ENCODE data around the gene SCAF11.
A peak's percentile ranks its signal among the peaks of the same experiment; 100 is the strongest.
"Not testable (repeated sequence)": the region's sequence is repeated elsewhere in the genome, so short reads cannot be mapped to it uniquely, and the experiment has no call there.

Gene SCAF11

DNA sequence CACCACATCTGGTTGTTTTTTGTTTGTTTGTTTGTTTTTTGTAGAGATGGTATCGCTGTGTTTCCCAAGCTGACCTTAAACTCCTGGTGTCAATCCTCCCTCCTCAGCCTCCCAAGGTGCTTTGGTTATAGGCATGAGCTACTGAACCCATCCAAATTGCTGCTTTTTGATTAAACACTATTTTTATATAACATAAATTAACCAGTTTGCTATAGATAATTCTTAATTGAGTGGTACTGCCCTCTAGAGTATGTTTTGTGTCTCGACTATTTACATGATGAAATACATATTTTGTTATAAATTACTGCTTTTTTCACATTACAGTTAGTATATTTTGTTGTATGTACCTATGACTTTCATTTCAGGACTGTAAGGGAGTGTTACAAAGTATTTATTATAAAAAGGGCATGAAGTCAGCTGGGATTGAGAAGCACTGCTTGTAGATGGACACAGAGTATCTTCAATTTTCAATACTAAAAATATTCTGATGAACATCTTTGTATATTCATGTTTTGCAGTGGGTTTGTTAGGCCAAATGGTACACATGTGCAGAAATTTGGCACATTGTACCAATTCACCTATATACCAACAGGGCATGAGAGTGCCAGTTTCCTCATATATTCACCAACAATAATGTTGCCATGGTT, 14.9 kb upstream of the SCAF11 start:
- no peak overlapping the region for H3K4me3 ChIP-seq (ENCODE audit: low read depth, low read length)
- TF ChIP-seq, protein P1, sequence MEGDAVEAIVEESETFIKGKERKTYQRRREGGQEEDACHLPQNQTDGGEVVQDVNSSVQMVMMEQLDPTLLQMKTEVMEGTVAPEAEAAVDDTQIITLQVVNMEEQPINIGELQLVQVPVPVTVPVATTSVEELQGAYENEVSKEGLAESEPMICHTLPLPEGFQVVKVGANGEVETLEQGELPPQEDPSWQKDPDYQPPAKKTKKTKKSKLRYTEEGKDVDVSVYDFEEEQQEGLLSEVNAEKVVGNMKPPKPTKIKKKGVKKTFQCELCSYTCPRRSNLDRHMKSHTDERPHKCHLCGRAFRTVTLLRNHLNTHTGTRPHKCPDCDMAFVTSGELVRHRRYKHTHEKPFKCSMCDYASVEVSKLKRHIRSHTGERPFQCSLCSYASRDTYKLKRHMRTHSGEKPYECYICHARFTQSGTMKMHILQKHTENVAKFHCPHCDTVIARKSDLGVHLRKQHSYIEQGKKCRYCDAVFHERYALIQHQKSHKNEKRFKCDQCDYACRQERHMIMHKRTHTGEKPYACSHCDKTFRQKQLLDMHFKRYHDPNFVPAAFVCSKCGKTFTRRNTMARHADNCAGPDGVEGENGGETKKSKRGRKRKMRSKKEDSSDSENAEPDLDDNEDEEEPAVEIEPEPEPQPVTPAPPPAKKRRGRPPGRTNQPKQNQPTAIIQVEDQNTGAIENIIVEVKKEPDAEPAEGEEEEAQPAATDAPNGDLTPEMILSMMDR (IDR thresholded peaks at IDR 0.05; ENCODE audit: borderline replicate concordance, insufficient read depth, low read depth, low read length) = no peak

DNA sequence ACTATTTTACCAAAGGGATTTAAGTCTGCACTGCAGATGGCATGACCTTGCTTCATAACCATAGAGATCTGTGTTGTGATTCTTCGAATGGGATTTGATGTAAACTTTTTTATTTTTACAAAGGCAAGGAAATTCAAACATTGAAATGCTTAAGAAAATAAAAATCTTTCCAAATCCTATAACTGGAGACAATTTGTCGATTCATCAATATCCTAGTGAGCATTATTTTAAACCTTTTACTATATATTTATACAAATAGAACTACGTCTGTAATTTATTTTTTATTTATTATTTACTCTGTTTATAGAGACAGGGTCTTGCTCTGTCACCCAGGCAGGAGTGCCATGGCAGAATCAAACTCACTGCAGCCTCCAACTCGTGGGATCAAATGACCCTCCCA, 14.3 kb upstream of the SCAF11 start:
- H3K4me3 ChIP-seq (ENCODE audit: low read depth, low read length) = no peak overlapping the region
- TF ChIP-seq, protein P1 (IDR thresholded peaks at IDR 0.05; ENCODE audit: borderline replicate concordance, insufficient read depth, low read depth, low read length) = no peak

DNA sequence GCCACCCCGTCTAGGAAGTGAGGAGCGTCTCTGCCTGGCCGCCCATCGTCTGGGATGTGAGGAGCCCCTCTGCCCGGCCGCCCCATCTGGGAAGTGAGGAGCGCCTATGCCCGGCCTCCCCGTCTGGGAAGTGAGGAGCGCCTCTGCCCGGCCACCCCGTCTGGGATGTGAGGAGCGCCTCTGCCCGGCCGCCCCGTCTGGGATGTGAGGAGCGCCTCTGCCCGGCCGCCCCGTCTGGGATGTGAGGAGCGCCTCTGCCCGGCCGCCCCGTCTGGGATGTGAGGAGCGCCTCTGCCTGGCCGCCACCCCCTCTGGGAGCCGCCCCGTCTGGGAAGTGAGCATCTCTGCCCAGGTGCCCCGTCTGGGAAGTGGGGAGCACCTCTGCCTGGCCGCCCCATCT, 9.7 kb upstream of the SCAF11 start:
- H3K4me3 ChIP-seq (ENCODE audit: low read depth, low read length) = not testable (repeated sequence)

DNA sequence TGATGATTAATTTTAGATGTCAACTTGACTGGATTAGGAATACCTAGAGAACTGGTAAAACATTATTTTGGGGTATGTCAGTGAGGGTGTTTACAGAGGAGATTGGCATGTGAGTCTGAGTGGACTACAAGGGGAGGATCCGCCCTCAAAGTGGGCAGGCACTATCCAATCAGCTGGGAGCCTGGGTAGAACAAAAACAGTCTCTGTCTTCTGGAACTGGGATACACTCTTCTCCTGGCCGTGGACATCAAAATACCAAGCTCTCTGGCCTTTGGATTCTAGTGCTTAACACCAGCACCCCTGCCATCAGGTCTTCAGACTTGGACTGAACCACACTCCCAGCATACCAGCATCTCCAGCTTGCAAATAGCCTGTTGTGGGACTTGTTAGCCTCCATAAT, 4.4 kb upstream of the SCAF11 start:
- H3K4me3 ChIP-seq (ENCODE audit: low read depth, low read length) = no peak overlapping the region
- TF ChIP-seq, protein P1 (IDR thresholded peaks at IDR 0.05; ENCODE audit: borderline replicate concordance, insufficient read depth, low read depth, low read length) = no peak

DNA sequence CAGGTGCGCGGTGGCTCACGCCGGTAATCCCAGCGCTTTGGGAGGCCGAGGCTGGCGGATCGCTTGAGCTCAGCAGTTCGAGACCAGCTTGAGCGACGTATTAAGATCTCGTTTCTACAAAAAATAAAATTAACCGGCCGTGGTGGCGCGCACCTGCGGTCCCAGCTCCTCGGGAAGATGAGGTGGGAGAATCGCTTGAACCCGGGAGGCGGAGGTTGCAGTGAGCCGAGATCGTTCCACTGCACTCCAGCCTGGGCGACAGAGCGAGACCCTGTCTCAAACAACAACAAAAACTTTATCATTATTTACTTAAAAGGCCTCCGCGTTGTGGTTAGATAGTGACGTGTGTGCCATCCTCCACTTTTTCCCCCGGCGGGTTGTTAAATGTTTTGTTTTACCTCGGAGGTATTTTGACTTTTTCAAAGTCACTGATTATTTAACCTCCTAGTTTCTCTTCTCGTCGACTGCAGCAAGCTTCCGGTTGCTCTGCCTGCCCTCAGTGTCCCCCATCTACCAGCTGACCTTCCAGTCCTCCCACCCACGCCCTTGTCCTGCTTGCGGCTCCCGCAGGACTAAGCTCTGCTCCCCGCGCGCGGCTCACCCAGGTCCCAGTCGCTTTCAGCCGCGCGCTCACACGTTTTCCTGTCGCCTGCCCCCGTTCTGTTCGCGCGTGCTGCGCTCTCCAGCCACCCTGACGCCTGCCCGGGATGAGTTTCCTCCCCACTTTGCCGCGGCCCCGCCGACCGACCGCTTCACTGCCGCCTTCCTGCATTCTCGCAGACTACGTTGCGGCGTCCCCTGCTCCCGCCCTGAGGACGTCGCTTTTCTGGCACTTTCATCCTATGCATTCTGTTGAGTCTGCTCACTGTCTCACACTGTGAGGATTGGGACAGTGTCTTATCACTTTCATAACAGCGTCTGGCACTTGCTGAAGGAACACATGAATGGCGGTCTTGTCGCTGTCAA, 1.2 kb upstream of the SCAF11 start:
- TF ChIP-seq, protein P1 (IDR thresholded peaks at IDR 0.05; ENCODE audit: borderline replicate concordance, insufficient read depth, low read depth, low read length) = no peak

DNA sequence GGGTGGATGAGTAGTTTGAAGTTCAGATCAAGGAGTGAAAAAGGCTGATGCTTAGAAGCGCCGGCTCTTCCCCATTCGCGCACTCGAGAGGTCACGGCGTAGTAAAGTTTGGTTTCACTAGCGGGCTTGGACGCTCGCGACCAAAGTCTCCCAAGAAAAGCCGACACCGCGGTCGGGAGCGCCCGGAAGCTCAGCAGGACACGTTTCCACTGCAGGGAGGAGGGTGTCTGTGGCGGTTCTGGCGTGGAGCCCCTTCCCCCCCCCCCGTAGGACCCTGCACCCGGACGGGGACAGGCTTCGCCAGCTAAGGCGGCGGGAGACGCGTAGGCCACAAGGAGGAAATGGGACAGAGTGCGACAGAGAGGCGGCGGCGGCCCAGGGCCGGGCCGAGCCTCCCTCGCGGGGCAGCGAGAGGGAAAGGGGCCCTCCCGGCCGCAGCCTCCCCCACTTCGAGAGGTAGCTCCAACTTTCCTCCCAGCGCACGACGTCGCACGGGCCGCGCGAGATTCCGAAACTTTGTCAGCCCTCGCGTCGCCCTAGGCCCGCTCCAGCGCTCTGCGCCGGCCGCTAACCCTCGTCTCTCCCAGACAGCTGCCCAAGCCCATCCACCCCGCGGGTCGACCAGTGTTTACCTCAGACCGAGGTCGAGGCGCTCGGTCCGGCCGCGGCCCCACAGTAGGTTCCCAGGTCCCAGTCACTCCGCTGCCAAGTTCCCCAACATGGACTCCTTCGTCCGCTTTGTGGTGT, 480 bp downstream of the SCAF11 start:
- peak overlapping the region; percentile 97 for H3K4me3 ChIP-seq (ENCODE audit: low read depth, low read length)

More for the DNA sequence above, 1.2 kb upstream of the SCAF11 start:
- H3K4me3 ChIP-seq (ENCODE audit: low read depth, low read length) = peak overlapping the region; percentile 72

DNA sequence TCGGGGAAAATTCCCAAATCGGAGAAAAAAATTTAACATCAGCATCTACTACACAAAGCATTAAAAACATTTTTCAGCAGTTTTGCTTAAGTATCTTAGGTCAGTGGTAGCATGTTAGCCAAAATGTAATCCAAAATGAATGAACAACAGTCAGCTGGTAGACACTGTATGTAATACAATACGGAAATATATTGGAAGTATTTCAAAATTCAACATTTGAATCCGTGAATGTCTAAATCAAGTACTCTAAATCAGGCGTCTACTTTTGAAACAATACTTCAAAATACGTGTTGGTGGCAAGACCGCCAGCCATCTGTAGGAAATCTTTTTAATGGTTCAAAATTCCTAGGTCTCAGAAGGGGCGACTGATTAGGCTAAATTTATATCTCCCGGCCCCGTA, 1.1 kb downstream of the SCAF11 start:
- TF ChIP-seq, protein P1 (IDR thresholded peaks at IDR 0.05; ENCODE audit: borderline replicate concordance, insufficient read depth, low read depth, low read length) = no peak
- peak overlapping the region; percentile 97 for H3K4me3 ChIP-seq (ENCODE audit: low read depth, low read length)

More for the DNA sequence above, 480 bp downstream of the SCAF11 start:
- TF ChIP-seq, protein P1 (IDR thresholded peaks at IDR 0.05; ENCODE audit: borderline replicate concordance, insufficient read depth, low read depth, low read length) = no peak

Data from GM12875 (cell line).